Mucosa of descending colon (tissue), 3 donors: ENCODE results near the gene ACTL6B. TPM values are rescaled to one million over a fixed set of nuclear protein-coding genes. Genes with fewer than 3 reads are reported as not detected.

Experiments
- ATAC-seq: fragments of 200-7000 bp; cut with Tn5 transposase; one replicate; pipeline ENCODE4 v1.9.1; 2020; ENCODE audit warnings: mild to moderate bottlenecking, moderate library complexity
- DNase-seq, 3 donors: peaks; one replicate each; pipeline ENCODE4 v3.0.0-alpha.2; 2020
- H3K36me3 ChIP-seq: fragments of 200-600 bp; one replicate; pipeline ENCODE4 v1.8.0; 2021; ENCODE audit warnings: low read depth, mild to moderate bottlenecking
- H3K4me1 ChIP-seq: fragments of 200-600 bp; one replicate; pipeline ENCODE4 v1.8.0; 2021; ENCODE audit warnings: low read depth, mild to moderate bottlenecking
- H3K4me3 ChIP-seq: fragments of 200-600 bp; one replicate; pipeline ENCODE4 v1.8.0; 2021; ENCODE audit warnings: mild to moderate bottlenecking
- H3K9me3 ChIP-seq: fragments of 200-600 bp; one replicate; pipeline ENCODE4 v1.8.0; 2021; ENCODE audit warnings: mild to moderate bottlenecking
- intact Hi-C, 2 donors: fragments of 100-400 bp; cut with DNase I in 1 of 2; cut with micrococcal nuclease in 1 of 2; formaldehyde crosslinking; loops; one replicate each; pipeline versions ENCODE4 v1.11.0 to v1.11.1; 2022; cut with DNase I, micrococcal nuclease
- total RNA-seq, 3 donors: library from RNA; stranded (reverse); fragmentation: NEBNext Ultra II Directional in 2 of 3; extraction: Animal tissue kit (Norgen Biotek cat#: 25700) in 2 of 3; gene quantifications; one replicate each; pipeline versions ENCODE4 v1.2.1 to v1.2.4, GENCODE V29; 2021 to 2023
- TF ChIP-seq, protein P1 (sequence below): fragments of 200-600 bp; IDR thresholded peaks from one replicate; pipeline ENCODE4 v1.8.0; 2022; ENCODE audit warnings: antibody characterized with exemption, mild to moderate bottlenecking
- donor health status: DM: no; HTN: no; CAD: no; lungs with moderate emphysema.
- donor health status: DM: no; HTN: no; CAD: no.
- donor health status: DM: no; HTN: yes; CAD: no.

Gene ACTL6B
- total RNA-seq, 3 donors from 2014 or later, result 1.2 TPM; not detected in 2

DNA sequence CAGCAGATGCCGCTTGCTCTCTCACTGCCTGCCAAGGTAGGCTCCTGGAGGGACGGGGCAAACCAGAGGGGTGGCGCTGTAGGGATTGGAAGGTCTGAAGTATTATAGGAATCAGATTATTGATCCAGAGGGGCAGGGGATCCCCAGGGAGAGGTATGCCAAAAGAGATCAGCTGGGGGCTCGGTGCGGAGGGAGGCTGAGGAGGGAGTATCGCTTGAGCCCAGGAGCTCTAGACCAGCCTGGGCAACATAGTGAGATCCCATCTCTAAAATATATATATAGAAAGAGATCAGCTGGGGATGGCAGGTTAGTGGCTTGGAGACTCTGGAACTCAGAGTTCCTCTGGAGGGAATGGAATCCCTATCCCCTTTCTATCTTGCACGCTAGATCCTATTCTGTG lies 61.1 kb downstream of the ACTL6B start:
- ATAC-seq (no peak), DNase-seq (peak in 1 of 3 donors; percentile 34)
- Histone ChIP-seq H3K4me3 (no peak overlapping the region), H3K9me3 (no peaks in the 10 kb centered on the region), H3K36me3 (no peaks in the 10 kb centered on the region), H3K4me1 (no peaks in the 10 kb centered on the region)
- intact Hi-C loops, result no loop called here
- TF ChIP-seq, protein P1, sequence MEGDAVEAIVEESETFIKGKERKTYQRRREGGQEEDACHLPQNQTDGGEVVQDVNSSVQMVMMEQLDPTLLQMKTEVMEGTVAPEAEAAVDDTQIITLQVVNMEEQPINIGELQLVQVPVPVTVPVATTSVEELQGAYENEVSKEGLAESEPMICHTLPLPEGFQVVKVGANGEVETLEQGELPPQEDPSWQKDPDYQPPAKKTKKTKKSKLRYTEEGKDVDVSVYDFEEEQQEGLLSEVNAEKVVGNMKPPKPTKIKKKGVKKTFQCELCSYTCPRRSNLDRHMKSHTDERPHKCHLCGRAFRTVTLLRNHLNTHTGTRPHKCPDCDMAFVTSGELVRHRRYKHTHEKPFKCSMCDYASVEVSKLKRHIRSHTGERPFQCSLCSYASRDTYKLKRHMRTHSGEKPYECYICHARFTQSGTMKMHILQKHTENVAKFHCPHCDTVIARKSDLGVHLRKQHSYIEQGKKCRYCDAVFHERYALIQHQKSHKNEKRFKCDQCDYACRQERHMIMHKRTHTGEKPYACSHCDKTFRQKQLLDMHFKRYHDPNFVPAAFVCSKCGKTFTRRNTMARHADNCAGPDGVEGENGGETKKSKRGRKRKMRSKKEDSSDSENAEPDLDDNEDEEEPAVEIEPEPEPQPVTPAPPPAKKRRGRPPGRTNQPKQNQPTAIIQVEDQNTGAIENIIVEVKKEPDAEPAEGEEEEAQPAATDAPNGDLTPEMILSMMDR, result no peak

Other genes starting within 250 kb of the ACTL6B start
- 1 to 10 TPM; 1.8 to 6.1 (median 2.3) TPM for gene ZCWPW1, start 227.7 kb downstream of the ACTL6B start, total RNA-seq
- gene MEPCE, start 226.6 kb downstream of the ACTL6B start, total RNA-seq, result 10 to 100 TPM; 29.3 to 46.8 (median 35.2) TPM
- gene PPP1R35, start 220.0 kb downstream of the ACTL6B start, total RNA-seq, result 10 to 100 TPM; 28.2 to 40.0 (median 28.9) TPM
- 1 to 10 TPM in 1 of 3 donors, under 1 TPM in 2; 0.43 to 1.0 (median 0.96) TPM for gene SPACDR, start 192.2 kb downstream of the ACTL6B start, total RNA-seq
- 10 to 100 TPM; 45.1 to 65.2 (median 64.8) TPM for gene TSC22D4, start 177.2 kb downstream of the ACTL6B start, total RNA-seq
- gene NYAP1, start 172.5 kb downstream of the ACTL6B start, total RNA-seq, result 1 to 10 TPM in 1 of 3 donors, under 1 TPM in 2; 0.23 to 2.8 (median 0.46) TPM
- gene AGFG2, start 117.2 kb downstream of the ACTL6B start, total RNA-seq, result 100 to 1,000 TPM in 1 of 3 donors, 10 to 100 TPM in 2; 56.5 to 113 (median 58.1) TPM
- 1 to 10 TPM; 2.8 to 4.3 (median 3.5) TPM for gene SAP25, start 82.5 kb downstream of the ACTL6B start, total RNA-seq
- 10 to 100 TPM; 57.2 to 71.0 (median 63.9) TPM for gene LRCH4, start 70.3 kb downstream of the ACTL6B start, total RNA-seq
- gene FBXO24, start 70.1 kb downstream of the ACTL6B start, total RNA-seq, result 1 to 10 TPM in 1 of 3 donors, under 1 TPM in 2; 0.48 to 1.1 (median 0.66) TPM
- gene PCOLCE, start 54.1 kb downstream of the ACTL6B start, total RNA-seq, result 10 to 100 TPM in 2 of 3 donors, 1 to 10 TPM in 1; 6.1 to 47.9 (median 18.9) TPM
- gene MOSPD3, start 43.9 kb downstream of the ACTL6B start, total RNA-seq, result 10 to 100 TPM; 11.9 to 17.2 (median 14.4) TPM
- 1 to 10 TPM in 2 of 3 donors, under 1 TPM in 1; 0.57 to 1.2 (median 1.1) TPM for gene TFR2, start 14.9 kb downstream of the ACTL6B start, total RNA-seq
- 100 to 1,000 TPM; 197 to 257 (median 232) TPM for gene GNB2, start 17.3 kb upstream of the ACTL6B start, total RNA-seq
- gene GIGYF1, start 37.8 kb upstream of the ACTL6B start, total RNA-seq, result 10 to 100 TPM; 34.6 to 49.8 (median 48.1) TPM
- gene POP7, start 49.7 kb upstream of the ACTL6B start, total RNA-seq, result 10 to 100 TPM; 24.8 to 28.9 (median 26.8) TPM
- not detected for gene EPO, start 64.0 kb upstream of the ACTL6B start, total RNA-seq
- not detected for gene ZAN, start 77.1 kb upstream of the ACTL6B start, total RNA-seq
- gene EPHB4, start 171.1 kb upstream of the ACTL6B start, total RNA-seq, result 10 to 100 TPM; 31.2 to 42.4 (median 38.9) TPM
- gene SLC12A9, start 196.3 kb upstream of the ACTL6B start, total RNA-seq, result 10 to 100 TPM; 27.9 to 34.0 (median 33.5) TPM
- gene TRIP6, start 210.9 kb upstream of the ACTL6B start, total RNA-seq, result 10 to 100 TPM; 27.8 to 42.7 (median 30.0) TPM
- gene SRRT, start 218.7 kb upstream of the ACTL6B start, total RNA-seq, result 100 to 1,000 TPM; 112 to 129 (median 120) TPM
- 1 to 10 TPM; 2.1 to 3.4 (median 3.0) TPM for gene UFSP1, start 233.3 kb upstream of the ACTL6B start, total RNA-seq
- gene ACHE, start 239.4 kb upstream of the ACTL6B start, total RNA-seq, result 10 to 100 TPM; 16.2 to 41.4 (median 20.9) TPM